NB4 (cell line): ENCODE results near the gene WASF1.

Experiments
- POLR2A ChIP-seq: IDR thresholded peaks from 2 replicates; pipeline ENCODE4 v1.6.1; 2011; ENCODE audit warnings: mild to moderate bottlenecking; ENCODE audit not compliant: insufficient read length; ENCODE audit errors: extremely low read depth
- TF ChIP-seq, protein P1 (sequence below): IDR thresholded peaks from one replicate; pipeline ENCODE4 v1.5.1; 2012; ENCODE audit warnings: low read depth, low read length

DNA sequence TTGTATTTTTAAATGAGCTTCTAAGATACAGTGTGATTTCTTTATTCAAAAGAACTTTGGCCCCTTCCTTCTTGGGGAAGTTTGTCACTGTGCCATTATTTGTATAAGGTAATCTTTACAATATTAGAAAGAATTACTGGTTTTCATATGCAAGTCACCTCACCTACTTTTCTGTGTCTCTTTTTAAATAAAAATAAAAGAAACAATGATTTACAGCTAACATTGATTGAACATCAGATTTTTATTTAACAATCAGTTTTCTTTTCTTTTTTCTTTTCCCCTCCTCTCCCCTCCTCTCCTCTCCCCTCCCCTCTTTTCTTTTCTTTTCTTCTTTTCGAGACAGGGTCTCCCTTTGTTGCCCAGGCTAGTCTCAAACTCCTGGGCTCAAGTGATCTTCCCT is 46.8 kb upstream of the WASF1 start:
- TF ChIP-seq, protein P1, sequence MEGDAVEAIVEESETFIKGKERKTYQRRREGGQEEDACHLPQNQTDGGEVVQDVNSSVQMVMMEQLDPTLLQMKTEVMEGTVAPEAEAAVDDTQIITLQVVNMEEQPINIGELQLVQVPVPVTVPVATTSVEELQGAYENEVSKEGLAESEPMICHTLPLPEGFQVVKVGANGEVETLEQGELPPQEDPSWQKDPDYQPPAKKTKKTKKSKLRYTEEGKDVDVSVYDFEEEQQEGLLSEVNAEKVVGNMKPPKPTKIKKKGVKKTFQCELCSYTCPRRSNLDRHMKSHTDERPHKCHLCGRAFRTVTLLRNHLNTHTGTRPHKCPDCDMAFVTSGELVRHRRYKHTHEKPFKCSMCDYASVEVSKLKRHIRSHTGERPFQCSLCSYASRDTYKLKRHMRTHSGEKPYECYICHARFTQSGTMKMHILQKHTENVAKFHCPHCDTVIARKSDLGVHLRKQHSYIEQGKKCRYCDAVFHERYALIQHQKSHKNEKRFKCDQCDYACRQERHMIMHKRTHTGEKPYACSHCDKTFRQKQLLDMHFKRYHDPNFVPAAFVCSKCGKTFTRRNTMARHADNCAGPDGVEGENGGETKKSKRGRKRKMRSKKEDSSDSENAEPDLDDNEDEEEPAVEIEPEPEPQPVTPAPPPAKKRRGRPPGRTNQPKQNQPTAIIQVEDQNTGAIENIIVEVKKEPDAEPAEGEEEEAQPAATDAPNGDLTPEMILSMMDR: no peak
- no peak for TF ChIP-seq POLR2A
